ENCODE measurements around the gene TMEM53. TPM values are rescaled to one million over a fixed set of nuclear protein-coding genes. Genes with fewer than 3 reads are reported as not detected.

The TMEM53 gene
- total and polyA plus RNA-seq, 2 of the 8 experiments (the other 6 are each of a cell fraction or from before 2014, with no cell fraction given): 6.7 to 27.9 TPM

- TF ChIP-seq RFX5 (IDR thresholded peaks at IDR 0.05; ENCODE audit: borderline replicate concordance, low read depth, low read length): no peak
- TF ChIP-seq RAD21 (IDR thresholded peaks at IDR 0.05 in 1 of 2, conservative IDR thresholded peaks at IDR 0.05 in 1 of 2; ENCODE audit: low read depth in 2 of 2, low read length in 2 of 2): no peak
Measured at GRCh38 chr1:44637702-44638411, 36.4 kb downstream of the TMEM53 start (continued).

Measured in H1 (cell line).